Heart right ventricle (tissue), 16 donors: Measurements from ENCODE around the gene GNB1L. TPM values are rescaled to one million over a fixed set of nuclear protein-coding genes. Genes with fewer than 3 reads are reported as not detected.

Experiments
- ATAC-seq, 8 donors: fragments of 200-7000 bp; cut with Tn5 transposase; one replicate each; pipeline ENCODE4 v1.9.1; 2020; ENCODE audit warnings: mild to moderate bottlenecking in 8 of 8, moderate library complexity in 8 of 8, moderate number of reproducible peaks in 1 of 8
- DNase-seq, 2 donors: peaks; one replicate each; pipeline ENCODE4 v3.0.0-alpha.2; 2020
- H3K27ac ChIP-seq, 10 donors: fragments of 200-600 bp; sonication (generic) in 2 of 10; one replicate each; pipeline versions ENCODE4 v1.5.0 to v1.8.0; 2020 to 2022; ENCODE audit warnings: mild to moderate bottlenecking in 3 of 10
- H3K27me3 ChIP-seq, 7 donors: fragments of 200-600 bp; one replicate each; pipeline ENCODE4 v1.8.0; 2021 to 2022; ENCODE audit warnings: mild to moderate bottlenecking in 2 of 7
- H3K36me3 ChIP-seq, 9 donors: fragments of 200-600 bp; sonication (generic) in 1 of 9; one replicate each; pipeline versions ENCODE4 v1.5.0 to v1.8.0; 2020 to 2022; ENCODE audit warnings: mild to moderate bottlenecking in 2 of 9
- H3K4me1 ChIP-seq, 9 donors: fragments of 200-600 bp; sonication (generic) in 1 of 9; one replicate each; pipeline versions ENCODE4 v1.5.0 to v1.8.0; 2020 to 2022; ENCODE audit warnings: mild to moderate bottlenecking in 4 of 9
- H3K4me3 ChIP-seq, 10 donors: fragments of 200-600 bp; sonication (generic) in 2 of 10; one replicate each; pipeline versions ENCODE4 v1.5.0 to v1.8.0; 2020 to 2022; ENCODE audit warnings: mild to moderate bottlenecking in 7 of 10, moderate library complexity in 2 of 10
- H3K9me3 ChIP-seq, 11 donors: fragments of 200-600 bp in 10 of 11; sonication (generic) in 2 of 11; one replicate each; pipeline versions ENCODE4 v1.5.0 to v1.8.0; 2013 to 2022; ENCODE audit warnings: mild to moderate bottlenecking in 2 of 11, control low read depth in 1 of 11, moderate library complexity in 1 of 11
- CTCF ChIP-seq, 9 donors: fragments of 200-600 bp; sonication (generic) in 2 of 9; IDR thresholded peaks; one replicate each; pipeline versions ENCODE4 v1.5.0 to v1.8.0; 2021 to 2022; ENCODE audit warnings: antibody characterized with exemption in 9 of 9, mild to moderate bottlenecking in 5 of 9, moderate library complexity in 1 of 9
- WGBS, 2 donors: extraction: QIAGEN DNeasy Blood & Tissue Kit; methylation state at CpG; one replicate each; pipeline ENCODE4 v1.1.7; 2013; ENCODE audit warnings: inconsistent platforms in 1 of 2; 5-methylcytosine and 5-hydroxymethylcytosine counted together
- intact Hi-C, 10 donors: fragments of 100-400 bp; cut with DNase I; formaldehyde crosslinking; loops; one replicate each; pipeline versions ENCODE4 v1.11.1 to v1.14.2; 2022
- polyA plus RNA-seq, 2 donors: library from polyadenylated mRNA; stranded (reverse); fragments of 200-250 nt; gene quantifications; one replicate each; pipeline ENCODE4 v1.2.3, GENCODE V29; 2013
- total RNA-seq, 10 donors: library from RNA; stranded (reverse); fragmentation: NEBNext Ultra II Directional in 3 of 10; extraction: Animal tissue kit (Norgen Biotek cat#: 25700) in 3 of 10; gene quantifications; one replicate each; pipeline versions ENCODE4 v1.2.1 to v1.2.4, GENCODE V29; 2021 to 2023
- donor health status: Arrhythmogenic right ventricular cardiomyopathy.
- donor health status: ischemic (EF 13 %, LVEDD 7.1; RV severe dilation, severe dysfunction).
- donor health status: healthy with polysubstance abuse.
- donor health status: DM: no; HTN: yes; CAD: no.
- donor health status: DM: no; HTN: no; CAD: no.
- donor health status: ischemic (EF 25% LVEDD 6.9; RV normal size, moderate dysfunction).
- donor health status: ischemic (EF 25% LVEDD 5.7; RV mildly dilated, moderate dysfunction).
- donor health status: healthy.
- donor health status: DM: yes; HTN: yes; CAD: no.
- donor health status: Ischemic cardiomyopathy.
- donor health status: ischemic (EF 35%, LVEDD 5.7; RV mildly dilated, moderate dysfunction).
- donor health status: nonischemic (EF 11% LVEDD 7.7; RV severe dilation, severe dysfunction).
- donor health status: DM: yes; HTN: yes; CAD: no.
- donor health status: PGD.
- donor health status: ischemic (EF 29% LVEDD 5.4; RV normal size, mild dysfunction).
- donor health status: nonischemic (EF 23%, LVEDD 6.1; RV moderate dilation, normal function).

The GNB1L gene
- total and polyA plus RNA-seq, 12 donors: 0.76 to 9.3 (median 1.9) TPM

DNA sequence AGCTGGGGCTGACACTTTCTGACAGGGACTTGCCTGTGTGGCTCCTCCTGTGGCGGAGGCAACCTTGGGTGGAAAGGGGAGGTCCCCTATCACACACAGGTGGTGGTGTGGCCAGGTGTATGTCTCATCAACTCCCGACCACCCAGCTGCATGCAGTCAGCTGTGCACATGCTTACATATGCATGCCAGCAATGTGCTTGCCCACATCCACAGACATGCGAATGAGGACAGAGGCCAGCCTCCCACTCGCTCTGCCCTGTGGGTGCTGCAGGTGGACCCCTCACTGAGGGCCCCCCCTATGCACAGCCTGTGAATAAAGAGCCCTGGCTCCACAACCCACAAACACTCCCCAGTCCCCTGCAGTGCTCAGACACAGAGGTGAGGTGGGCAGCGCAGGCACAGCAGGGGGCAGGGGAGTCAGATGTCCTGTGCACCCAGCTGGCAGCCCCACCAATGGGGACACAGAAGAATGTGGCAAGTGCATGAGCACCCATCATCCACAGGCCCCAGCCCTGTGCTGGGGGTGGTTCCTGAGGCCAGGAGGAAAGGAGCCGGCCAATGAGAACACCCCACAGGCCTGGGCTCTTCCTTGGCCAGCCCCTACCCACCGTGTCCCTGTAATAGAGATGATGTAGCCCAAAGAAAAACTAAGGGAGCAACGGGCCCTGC, 9.5 kb downstream of the GNB1L start:
- WGBS, 2 donors: 83 to 84% methylated on average over 8 of the region's 8 CpGs
- Histone ChIP-seq H3K9me3 (peaks cover 0 to 6% (median 0%) of the 10 kb centered on the region in 11 donors), H3K4me3 (no peak overlapping the region), H3K27me3 (no peaks in the 10 kb centered on the region), H3K36me3 (peaks cover 0 to 11% (median 0%) of the 10 kb centered on the region in 9 donors), H3K27ac (peak overlapping the region in 5 of 10 donors; percentile 13 to 76 (median 41)), H3K4me1 (peaks cover 0 to 32% (median 23%) of the 10 kb centered on the region in 9 donors)
- TF ChIP-seq CTCF (IDR thresholded peaks at IDR 0.05): no peak
- intact Hi-C loops: loop anchor here in 3 of 10 donors (10.0 kb wide), 3 partner anchors 50 to 90 kb away; no protein-coding TSS in a partner anchor
- ATAC-seq (peak in 1 of 8 donors; percentile 12), DNase-seq (no peak)

DNA sequence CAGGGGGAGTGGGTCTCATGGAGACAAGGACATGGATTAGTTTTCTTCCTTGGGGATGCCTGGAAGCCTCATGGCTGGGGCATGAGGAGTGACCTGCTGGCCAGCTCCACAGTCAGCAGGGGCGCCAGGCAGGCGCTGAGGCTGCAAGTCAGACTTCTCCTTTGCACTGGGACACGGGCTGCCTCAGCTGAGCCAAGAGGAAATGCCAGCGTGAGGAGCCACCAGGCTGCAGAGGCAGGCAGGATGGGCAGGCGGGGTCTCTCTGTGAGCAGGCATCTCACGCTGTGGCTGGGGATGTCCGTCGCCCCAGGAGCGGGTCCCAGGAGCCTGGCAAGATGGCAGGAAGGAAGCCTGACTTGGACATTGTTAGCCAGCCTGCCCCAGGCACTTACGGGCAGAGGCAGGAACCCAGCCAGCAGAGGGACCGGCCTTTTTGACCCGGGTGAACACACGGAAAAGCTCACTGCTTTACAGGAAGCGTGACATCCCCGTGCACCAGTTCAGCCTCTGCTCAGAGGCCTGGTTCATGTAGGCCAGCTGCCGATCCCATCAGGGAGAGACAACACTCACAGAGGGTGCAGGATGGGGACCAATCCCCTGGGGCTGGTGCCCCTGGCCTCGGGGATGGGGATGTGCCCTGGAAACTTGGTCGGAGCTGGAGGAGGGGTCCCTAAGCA, 10.2 kb downstream of the GNB1L start:
- 48 to 65% methylated on average over 18 of the region's 18 CpGs for whole genome bisulfite sequencing, 2 donors
- Histone ChIP-seq H3K9me3 (peaks cover 0 to 6% (median 0%) of the 10 kb centered on the region in 11 donors), H3K27me3 (no peaks in the 10 kb centered on the region), H3K4me1 (peaks cover 0 to 32% (median 23%) of the 10 kb centered on the region in 9 donors), H3K36me3 (peaks cover 0 to 6% (median 0%) of the 10 kb centered on the region in 9 donors), H3K4me3 (no peak overlapping the region), H3K27ac (peak overlapping the region in 7 of 10 donors; percentile 13 to 76 (median 39))
- DNase-seq (peak; percentile 29 to 59), ATAC-seq (peak; percentile 59 to 83 (median 66))
- intact Hi-C loops: loop anchor here in 3 of 10 donors (5.0 to 10.0 kb wide), 4 partner anchors 48 to 90 kb away; no protein-coding TSS in a partner anchor
- peak in 1 of 9 donors; percentile 12 for TF ChIP-seq CTCF (IDR thresholded peaks at IDR 0.05)

DNA sequence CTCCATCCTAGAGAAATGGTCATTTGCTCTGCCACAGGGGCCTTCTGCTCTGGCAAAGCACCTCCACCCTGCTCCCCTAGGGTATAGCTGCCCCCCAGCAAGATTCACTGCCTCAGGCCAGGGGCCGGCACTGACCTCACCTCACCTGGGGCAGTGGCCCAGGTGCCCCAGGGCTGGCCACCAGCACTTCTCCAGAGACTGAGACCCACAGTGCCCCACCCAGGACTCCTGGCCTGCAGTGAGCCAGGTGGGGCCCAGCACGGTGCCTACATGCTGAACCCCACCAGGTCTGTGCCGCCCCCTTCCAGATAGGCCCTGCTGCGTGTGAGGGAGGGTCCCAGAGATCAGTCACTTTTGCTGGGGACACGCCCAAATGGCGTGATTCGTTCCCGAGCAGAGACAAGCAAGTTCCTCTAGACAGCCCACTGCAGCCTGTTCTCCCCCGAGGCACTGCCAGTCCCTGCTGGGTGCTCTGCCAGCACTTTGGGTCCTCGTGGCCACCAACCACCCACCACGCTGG, 10.8 kb downstream of the GNB1L start:
- H3K4me3 ChIP-seq: no peak overlapping the region
- ATAC-seq (peak in 7 of 8 donors; percentile 8 to 37 (median 18)), DNase-seq (no peak)
- peak overlapping the region in 7 of 10 donors; percentile 13 to 76 (median 39) for H3K27ac ChIP-seq
- WGBS, 2 donors: 82% methylated on average over 11 of the region's 11 CpGs
- H3K9me3 ChIP-seq: peaks cover 0 to 6% (median 0%) of the 10 kb centered on the region in 11 donors
- peaks cover 0 to 4% (median 0%) of the 10 kb centered on the region in 9 donors for H3K36me3 ChIP-seq
- no peak for TF ChIP-seq CTCF (IDR thresholded peaks at IDR 0.05)
- intact Hi-C loops: loop anchor here in 3 of 10 donors (5.0 to 10.0 kb wide), 4 partner anchors 48 to 89 kb away; no protein-coding TSS in a partner anchor
- peaks cover 0 to 32% (median 23%) of the 10 kb centered on the region in 9 donors for H3K4me1 ChIP-seq
- H3K27me3 ChIP-seq: no peaks in the 10 kb centered on the region
